Fibroblast of lung (primary cell): ENCODE data around the gene EML1. TPM values are rescaled to one million over a fixed set of nuclear protein-coding genes. Genes with fewer than 3 reads are reported as not detected.
A peak's percentile ranks its signal among the peaks of the same experiment; 100 is the strongest.

Experiments
- DNase-seq, 2 donors: peaks; one replicate each; pipeline versions ENCODE4 v3.0.0 to v3.0.0-alpha.2; 2010; ENCODE audit warnings: low read depth in 2 of 2
- H2AFZ ChIP-seq: 2 replicates; pipeline ENCODE4 v1.5.1; 2012; ENCODE audit warnings: low read length, control low read depth, inconsistent platforms
- H3K27ac ChIP-seq: 2 replicates; pipeline ENCODE4 v1.5.1; 2011; ENCODE audit warnings: low read length, control low read depth; ENCODE audit not compliant: insufficient read depth
- H3K27me3 ChIP-seq: 2 replicates; pipeline ENCODE4 v1.5.1; 2011; ENCODE audit warnings: mild to moderate bottlenecking, low read length; ENCODE audit not compliant: control insufficient read depth, insufficient read depth
- H3K36me3 ChIP-seq: 2 replicates; pipeline ENCODE4 v1.5.1; 2011; ENCODE audit warnings: low read length; ENCODE audit not compliant: control insufficient read depth, insufficient read depth
- H3K4me1 ChIP-seq: 2 replicates; pipeline ENCODE4 v1.5.1; 2011; ENCODE audit warnings: low read length; ENCODE audit not compliant: control insufficient read depth, insufficient read depth; ENCODE audit errors: extremely low read depth
- H3K4me2 ChIP-seq: 2 replicates; pipeline ENCODE4 v1.5.1; 2011; ENCODE audit warnings: low read length, control low read depth; ENCODE audit not compliant: insufficient read depth; ENCODE audit errors: extremely low read depth
- H3K4me3 ChIP-seq, 4 experiments: fragments of 200-600 bp in 1 of 4; sonication (generic) in 1 of 4; replicated peaks in 1 of 4; 2 replicates each; pipeline ENCODE4 v1.5.1; 2011 to 2016; ENCODE audit warnings: low read length in 4 of 4, low read depth in 3 of 4, mild to moderate bottlenecking in 3 of 4, control low read depth in 2 of 4, inconsistent platforms in 1 of 4, mixed read lengths in 1 of 4; ENCODE audit not compliant: insufficient read depth in 1 of 4; ENCODE audit errors: control extremely low read depth in 1 of 4
- H3K79me2 ChIP-seq: 2 replicates; pipeline ENCODE4 v1.5.1; 2012; ENCODE audit warnings: mild to moderate bottlenecking, low read length, inconsistent platforms; ENCODE audit not compliant: control insufficient read depth, insufficient read depth
- H3K9ac ChIP-seq: 2 replicates; pipeline ENCODE4 v1.5.1; 2011; ENCODE audit warnings: mild to moderate bottlenecking, low read length, control low read depth; ENCODE audit not compliant: insufficient read depth
- H3K9me3 ChIP-seq: 2 replicates; pipeline ENCODE4 v1.5.1; 2012; ENCODE audit warnings: low read depth, low read length; ENCODE audit not compliant: control insufficient read depth, insufficient read depth
- H4K20me1 ChIP-seq: 2 replicates; pipeline ENCODE4 v1.5.1; 2011; ENCODE audit warnings: low read length; ENCODE audit not compliant: control insufficient read depth, insufficient read depth; ENCODE audit errors: extremely low read depth
- CTCF ChIP-seq, 2 donors: IDR thresholded peaks in 1 of 2; conservative IDR thresholded peaks in 1 of 2; 1 replicate in 1 of 2; 2 replicates in 1 of 2; pipeline ENCODE4 v1.5.1; 2011 to 2012; ENCODE audit warnings: low read length in 2 of 2, control low read depth in 1 of 2, inconsistent platforms in 1 of 2, low read depth in 1 of 2, mild to moderate bottlenecking in 1 of 2
- EZH2 ChIP-seq: IDR thresholded peaks from 2 replicates; pipeline ENCODE4 v1.5.1; 2012; ENCODE audit warnings: low read length, control low read depth, mild to moderate bottlenecking; ENCODE audit errors: missing control alignments
- polyA plus RNA-seq, 2 donors: library from polyadenylated mRNA; depleted of rRNA in 1 of 2; stranded (reverse) in 1 of 2; unstranded in 1 of 2; fragments of >200 nt; gene quantifications; 2 replicates each; pipeline ENCODE4 v1.2.1, GENCODE V29; 2011 to 2012; ENCODE audit warnings: missing spikeins in 1 of 2
- total RNA-seq: library from RNA; depleted of rRNA; stranded (reverse); fragments of >200 nt; gene quantifications from 2 replicates; pipeline ENCODE4 v1.2.1, GENCODE V29; 2014

The EML1 gene
- total and polyA plus RNA-seq, 2 donors (not counting 1 experiment from before 2014, with no cell fraction given): 22.4 to 74.5 TPM

- Histone ChIP-seq H3K4me2 (no peak overlapping the region), H3K27ac (no peak overlapping the region), H3K4me3 (no peak overlapping the region), H3K79me2 (no peaks in the 10 kb centered on the region), H3K9ac (no peak overlapping the region), H3K9me3 (no peaks in the 10 kb centered on the region), H3K36me3 (no peaks in the 10 kb centered on the region), H3K4me1 (no peaks in the 10 kb centered on the region), H2AFZ (no peak overlapping the region), H3K27me3 (no peaks in the 10 kb centered on the region), H4K20me1 (no peaks in the 10 kb centered on the region)
- DNase-seq: no peak
- TF ChIP-seq EZH2 (no peak), CTCF (conservative IDR thresholded peaks at IDR 0.05 in 1 of 2, IDR thresholded peaks at IDR 0.05 in 1 of 2; ENCODE audit: low read depth in 1 of 2, low read length in 2 of 2) (no peak)
Measured at GRCh38 chr14:99817331-99817730, 24.1 kb downstream of the EML1 start.

GRCh38 chr14:99818503-99819036 lies 25.4 kb downstream of the EML1 start:
- Histone ChIP-seq H3K4me1 (no peaks in the 10 kb centered on the region), H3K36me3 (no peaks in the 10 kb centered on the region), H3K9ac (no peak overlapping the region), H3K4me2 (no peak overlapping the region), H2AFZ (no peak overlapping the region), H3K79me2 (no peaks in the 10 kb centered on the region), H3K27ac (no peak overlapping the region), H3K9me3 (no peaks in the 10 kb centered on the region), H4K20me1 (no peaks in the 10 kb centered on the region), H3K4me3 (no peak overlapping the region), H3K27me3 (no peaks in the 10 kb centered on the region)
- DNase-seq: peak in 1 of 2 donors; percentile 12
- no peak for TF ChIP-seq EZH2
- TF ChIP-seq CTCF (conservative IDR thresholded peaks at IDR 0.05 in 1 of 2, IDR thresholded peaks at IDR 0.05 in 1 of 2; ENCODE audit: low read depth in 1 of 2, low read length in 2 of 2): no peak

DNA sequence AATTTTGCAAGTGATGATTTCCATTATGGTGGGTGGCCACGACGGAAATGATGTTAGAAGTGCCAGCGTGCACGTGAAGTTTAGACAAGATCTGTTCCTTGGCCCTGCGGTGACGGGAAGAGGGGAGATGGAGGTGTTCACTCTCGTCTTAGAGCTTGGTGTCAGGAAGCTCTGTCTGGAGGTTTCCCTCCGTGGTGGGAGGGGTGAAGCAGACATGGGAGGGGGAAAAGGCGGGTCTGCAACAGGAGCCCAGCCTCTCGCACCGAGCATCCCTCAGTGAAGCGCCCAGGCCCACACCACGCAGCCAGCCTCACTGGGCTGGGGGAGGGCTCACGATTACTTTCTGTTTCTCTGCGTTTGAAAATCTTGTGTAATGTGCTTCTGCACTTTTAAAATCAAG lies 26.3 kb downstream of the EML1 start:
- Histone ChIP-seq H3K4me2 (no peak overlapping the region), H3K9ac (no peak overlapping the region), H3K4me1 (no peaks in the 10 kb centered on the region), H3K27me3 (no peaks in the 10 kb centered on the region), H4K20me1 (no peaks in the 10 kb centered on the region), H3K9me3 (no peaks in the 10 kb centered on the region), H3K36me3 (no peaks in the 10 kb centered on the region), H3K79me2 (no peaks in the 10 kb centered on the region), H2AFZ (no peak overlapping the region), H3K4me3 (no peak overlapping the region), H3K27ac (no peak overlapping the region)
- no peak for DNase-seq
- no peak for TF ChIP-seq CTCF (conservative IDR thresholded peaks at IDR 0.05 in 1 of 2, IDR thresholded peaks at IDR 0.05 in 1 of 2; ENCODE audit: low read depth in 1 of 2, low read length in 2 of 2)
- TF ChIP-seq EZH2: no peak
